ENCODE data around the gene LKAAEAR1. TPM values are rescaled to one million over a fixed set of nuclear protein-coding genes. Genes with fewer than 3 reads are reported as not detected.

Gene LKAAEAR1
- total RNA-seq, 1 experiment from 2014 or later: 1.7 TPM

- TF ChIP-seq OVOL2 (CRISPR knock-in tag; IDR thresholded peaks at IDR 0.05; ENCODE audit: borderline replicate concordance): no peak
- no peak for TF ChIP-seq ETV6 (CRISPR knock-in tag; IDR thresholded peaks at IDR 0.05)
- no peak for TF ChIP-seq PRRX2 (CRISPR knock-in tag; IDR thresholded peaks at IDR 0.05)
- TF ChIP-seq IRF1 (CRISPR knock-in tag; IDR thresholded peaks at IDR 0.05): no peak; the same call in 1 of the 2 replicates
- TF ChIP-seq TEAD1 (CRISPR knock-in tag; IDR thresholded peaks at IDR 0.05): no peak
- TF ChIP-seq ZMAT4 (CRISPR knock-in tag; IDR thresholded peaks at IDR 0.05): no peak
These were observed 45.5 kb downstream of the LKAAEAR1 start (continued) for GRCh38 chr20:64038565-64039292.

GRCh38 chr20:64038224-64038564, 46.0 kb downstream of the LKAAEAR1 start:
- CTCF ChIA-PET: interaction anchor here (0.7 to 6.1 kb wide), 18 partner anchors 11 to 183 kb away, joined by 3 to 53 read pairs (median 6); partner anchors contain the start of genes LKAAEAR1, PRPF6, SAMD10 and TCEA2
- Mint-ChIP-seq H3K27me3 (ENCODE audit: low read depth) (peaks cover 38% of the 10 kb centered on the region), H3K36me3 (peaks cover 5% of the 10 kb centered on the region; the same call in 1 of the 2 replicates), H3K4me3 (peak overlapping the region; percentile 63), H3K27ac (no peak overlapping the region), H3K4me1 (peaks cover 28% of the 10 kb centered on the region), H3K9me3 (no peaks in the 10 kb centered on the region)
- POLR2A ChIA-PET: no interaction called here
- no peak for DNase-seq (ENCODE audit: low spot score)
- peak; percentile 10 for ATAC-seq
- TF ChIP-seq ERG (CRISPR knock-in tag; IDR thresholded peaks at IDR 0.05): no peak
- TF ChIP-seq ZNF281 (CRISPR knock-in tag; IDR thresholded peaks at IDR 0.05): no peak
- no peak for TF ChIP-seq FOXP1 (CRISPR knock-in tag; IDR thresholded peaks at IDR 0.05; ENCODE audit: borderline replicate concordance)
- TF ChIP-seq AR (CRISPR knock-in tag; IDR thresholded peaks at IDR 0.05): no peak
- TF ChIP-seq JUN (CRISPR knock-in tag; IDR thresholded peaks at IDR 0.05): no peak
- no peak for TF ChIP-seq ZNF425 (CRISPR knock-in tag; conservative IDR thresholded peaks at IDR 0.05)
- TF ChIP-seq FOXK1 (CRISPR knock-in tag; IDR thresholded peaks at IDR 0.05): no peak
- TF ChIP-seq E2F5 (CRISPR knock-in tag; IDR thresholded peaks at IDR 0.05): no peak; the same call in 1 of the 2 replicates
- no peak for TF ChIP-seq ESRRA (CRISPR knock-in tag; IDR thresholded peaks at IDR 0.05; ENCODE audit: borderline replicate concordance)
- no peak for TF ChIP-seq CREB1 (CRISPR knock-in tag; IDR thresholded peaks at IDR 0.05)
- TF ChIP-seq RORB (CRISPR knock-in tag; IDR thresholded peaks at IDR 0.05): no peak
- TF ChIP-seq CDX4 (CRISPR knock-in tag; IDR thresholded peaks at IDR 0.05; ENCODE audit: borderline replicate concordance): no peak
- no peak for TF ChIP-seq IRF1 (CRISPR knock-in tag; IDR thresholded peaks at IDR 0.05)
- TF ChIP-seq STAT6 (CRISPR knock-in tag; conservative IDR thresholded peaks at IDR 0.05; ENCODE audit: low read depth): no peak

Measured in WTC11 (cell line).